ENCODE results near the gene KIF6.

KIF6 gene

GRCh38 chr6:39298061-39298460 lies 427.1 kb downstream of the KIF6 start:
- Histone ChIP-seq H3K9me3 (ENCODE audit: severe bottlenecking) (no peaks in the 10 kb centered on the region), H3K27me3 (ENCODE audit: insufficient read depth, low read depth, severe bottlenecking) (no peaks in the 10 kb centered on the region), H3K36me3 (no peaks in the 10 kb centered on the region), H3K27ac (no peak overlapping the region), H3K4me3 (ENCODE audit: low read depth, low read length) (no peak overlapping the region)
- TF ChIP-seq CTCF (IDR thresholded peaks at IDR 0.05; ENCODE audit: low read depth, low read length): no peak
- no peak for DNase-seq

DNA sequence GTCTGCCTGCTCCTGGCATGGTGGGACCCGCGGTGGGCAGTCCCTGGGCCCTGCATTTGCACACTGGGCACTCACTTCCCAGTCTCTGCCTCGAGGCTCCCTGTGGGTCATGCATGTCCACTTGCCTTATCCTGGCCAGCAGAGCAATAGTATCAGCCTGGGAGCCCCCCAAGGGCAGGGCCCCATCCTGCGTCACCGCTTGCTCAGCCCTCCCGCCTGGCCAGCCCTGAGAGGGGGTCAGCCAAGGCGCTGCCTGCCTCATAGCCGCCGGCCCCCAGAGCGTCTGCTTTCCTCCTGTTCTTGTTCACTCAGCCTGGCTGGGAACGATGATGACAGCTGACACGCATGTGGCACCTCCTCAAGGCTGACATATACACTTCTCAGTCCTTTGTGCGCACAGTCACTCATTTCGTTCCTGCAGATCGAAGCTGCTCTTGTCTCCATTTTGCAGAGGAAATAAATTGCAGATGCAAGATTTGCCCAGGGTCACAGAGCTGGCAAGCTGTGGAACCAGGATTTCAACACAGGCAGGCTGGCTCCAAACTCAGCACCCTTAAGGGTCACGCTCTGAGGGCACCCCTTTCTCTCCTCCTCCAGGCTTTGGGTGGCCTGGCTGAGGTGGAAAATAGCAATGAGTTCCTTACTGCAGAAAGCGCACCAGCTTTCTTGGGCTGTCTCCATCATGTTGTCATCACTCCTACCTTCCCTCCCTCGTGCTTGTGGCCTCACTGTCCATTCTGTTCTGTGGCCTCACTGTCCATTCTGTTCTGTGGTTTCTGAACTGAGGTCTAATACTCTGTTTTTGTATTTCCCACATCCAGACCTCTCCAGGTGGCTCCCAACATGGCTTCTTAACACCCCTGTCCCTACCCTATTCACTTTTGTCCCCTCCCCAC lies 428.2 kb downstream of the KIF6 start:
- Histone ChIP-seq H3K9me3 (ENCODE audit: severe bottlenecking) (no peaks in the 10 kb centered on the region), H3K27me3 (ENCODE audit: insufficient read depth, low read depth, severe bottlenecking) (no peaks in the 10 kb centered on the region), H3K27ac (no peak overlapping the region), H3K36me3 (no peaks in the 10 kb centered on the region), H3K4me3 (ENCODE audit: low read depth, low read length) (no peak overlapping the region)
- no peak for TF ChIP-seq CTCF (IDR thresholded peaks at IDR 0.05; ENCODE audit: low read depth, low read length)
- no peak for DNase-seq

DNA sequence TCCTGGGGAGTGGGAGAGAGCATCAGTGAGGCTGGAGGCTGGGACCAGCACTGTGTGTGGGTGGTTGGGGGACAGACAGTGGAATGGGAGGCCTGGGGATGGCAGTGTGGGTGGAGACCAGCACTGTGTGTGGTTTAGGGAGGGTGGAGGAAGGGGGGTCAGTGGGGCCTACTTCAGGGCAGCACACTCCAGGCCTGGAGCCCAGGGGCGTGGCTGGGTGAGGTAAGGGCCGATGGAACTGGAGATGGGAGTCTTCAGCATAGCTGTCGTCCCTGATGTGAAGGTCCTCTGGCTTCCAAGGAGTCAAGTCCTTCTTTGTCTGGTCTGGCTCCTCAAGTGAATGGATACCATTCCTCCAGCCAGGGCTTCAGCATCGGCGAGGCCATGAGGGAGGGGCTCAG lies 429.6 kb downstream of the KIF6 start:
- H3K36me3 ChIP-seq: no peaks in the 10 kb centered on the region
- H3K4me3 ChIP-seq (ENCODE audit: low read depth, low read length): no peak overlapping the region
- no peaks in the 10 kb centered on the region for H3K9me3 ChIP-seq (ENCODE audit: severe bottlenecking)
- H3K27ac ChIP-seq: no peak overlapping the region
- no peak for TF ChIP-seq CTCF (IDR thresholded peaks at IDR 0.05; ENCODE audit: low read depth, low read length)
- no peaks in the 10 kb centered on the region for H3K27me3 ChIP-seq (ENCODE audit: insufficient read depth, low read depth, severe bottlenecking)
- DNase-seq: no peak

DNA sequence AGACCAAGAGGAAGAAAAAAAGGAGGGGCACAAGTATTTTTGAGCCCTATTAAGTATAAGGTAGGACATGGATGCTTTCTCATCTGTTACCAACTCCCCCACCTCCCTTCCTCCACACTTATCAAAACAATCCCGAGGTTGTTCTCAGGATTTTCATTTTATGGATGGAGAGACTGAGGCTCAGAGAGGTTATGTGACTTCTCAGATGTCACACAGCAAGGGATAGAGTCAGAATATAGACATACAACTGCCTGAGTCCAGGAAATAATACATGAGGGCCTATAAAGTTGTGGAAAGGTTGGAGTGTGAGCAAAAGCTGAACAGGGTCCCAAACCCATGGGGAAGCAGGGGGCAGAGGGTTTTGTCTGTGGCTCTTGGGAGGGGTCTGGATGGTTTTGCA lies 430.3 kb downstream of the KIF6 start:
- H3K36me3 ChIP-seq: no peaks in the 10 kb centered on the region
- TF ChIP-seq CTCF (IDR thresholded peaks at IDR 0.05; ENCODE audit: low read depth, low read length): no peak

GRCh38 chr6:39294133-39294532 lies 431.1 kb downstream of the KIF6 start:
- Histone ChIP-seq H3K9me3 (ENCODE audit: severe bottlenecking) (no peaks in the 10 kb centered on the region), H3K36me3 (no peaks in the 10 kb centered on the region), H3K27me3 (ENCODE audit: insufficient read depth, low read depth, severe bottlenecking) (no peaks in the 10 kb centered on the region), H3K27ac (no peak overlapping the region), H3K4me3 (ENCODE audit: low read depth, low read length) (no peak overlapping the region)
- no peak for TF ChIP-seq CTCF (IDR thresholded peaks at IDR 0.05; ENCODE audit: low read depth, low read length)
- DNase-seq: no peak

More for the DNA sequence above, 430.3 kb downstream of the KIF6 start:
- DNase-seq: no peak
- no peaks in the 10 kb centered on the region for H3K27me3 ChIP-seq (ENCODE audit: insufficient read depth, low read depth, severe bottlenecking)
- H3K4me3 ChIP-seq (ENCODE audit: low read depth, low read length): no peak overlapping the region
- H3K9me3 ChIP-seq (ENCODE audit: severe bottlenecking): no peaks in the 10 kb centered on the region
- H3K27ac ChIP-seq: no peak overlapping the region

DNA sequence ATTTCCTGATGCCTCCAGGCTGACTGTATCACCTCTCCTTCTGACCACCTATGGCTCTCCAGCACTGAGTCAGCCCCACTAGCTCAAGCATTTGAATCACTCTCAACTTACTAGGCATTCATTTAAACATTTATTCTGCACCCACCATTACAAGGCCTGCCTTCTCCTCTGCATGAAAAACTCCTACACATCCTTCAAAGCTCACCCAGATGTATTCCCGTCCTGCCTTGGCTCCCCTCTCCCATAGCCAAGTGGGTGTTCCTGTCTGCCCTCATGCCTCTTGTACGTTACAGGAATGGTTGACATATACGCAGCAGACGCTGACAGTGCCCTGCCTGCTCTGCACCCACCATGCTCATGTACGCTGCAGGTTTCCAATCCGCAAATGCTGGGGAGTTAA lies 432.6 kb downstream of the KIF6 start:
- Histone ChIP-seq H3K36me3 (no peaks in the 10 kb centered on the region), H3K4me3 (ENCODE audit: low read depth, low read length) (no peak overlapping the region), H3K27ac (no peak overlapping the region), H3K9me3 (ENCODE audit: severe bottlenecking) (peaks cover 5% of the 10 kb centered on the region), H3K27me3 (ENCODE audit: insufficient read depth, low read depth, severe bottlenecking) (no peaks in the 10 kb centered on the region)
- TF ChIP-seq CTCF (IDR thresholded peaks at IDR 0.05; ENCODE audit: low read depth, low read length): no peak
- no peak for DNase-seq
